GM19023 (cell line): ENCODE data around the gene DPYD.

Experiments used
- ATAC-seq: cut with Tn5 transposase; IDR thresholded peaks from one replicate; pipeline ENCODE4 v1.9.1; 2021; ENCODE audit warnings: mild to moderate bottlenecking, moderate library complexity; ENCODE audit not compliant: unreplicated experiment

DPYD gene

GRCh38 chr1:97112442-97112841, 808.4 kb downstream of the DPYD start:
- ATAC-seq: no peak

- ATAC-seq: no peak
These were observed 812.7 kb downstream of the DPYD start for GRCh38 chr1:97108179-97108578.

- no peak for ATAC-seq
These were observed 815.3 kb downstream of the DPYD start for GRCh38 chr1:97105531-97105930.

GRCh38 chr1:97101509-97101908, 819.3 kb downstream of the DPYD start:
- ATAC-seq: no peak

GRCh38 chr1:97097404-97097925, 823.4 kb downstream of the DPYD start:
- no peak for ATAC-seq

GRCh38 chr1:97095764-97096163, 825.1 kb downstream of the DPYD start:
- no peak for ATAC-seq

GRCh38 chr1:97094247-97094972, 826.4 kb downstream of the DPYD start:
- no peak for ATAC-seq

- no peak for ATAC-seq
These were observed 827.1 kb downstream of the DPYD start for GRCh38 chr1:97093741-97094140.

GRCh38 chr1:97092824-97093223, 828.0 kb downstream of the DPYD start:
- ATAC-seq: no peak

GRCh38 chr1:97091679-97092078, 829.2 kb downstream of the DPYD start:
- no peak for ATAC-seq

- ATAC-seq: no peak
These were observed 829.6 kb downstream of the DPYD start for GRCh38 chr1:97091263-97091662.

- ATAC-seq: no peak
These were observed 830.1 kb downstream of the DPYD start for GRCh38 chr1:97090725-97091124.

GRCh38 chr1:97089173-97089572, 831.7 kb downstream of the DPYD start:
- no peak for ATAC-seq

- no peak for ATAC-seq
These were observed 832.4 kb downstream of the DPYD start for GRCh38 chr1:97088391-97088790.

GRCh38 chr1:97084546-97084945, 836.3 kb downstream of the DPYD start:
- no peak for ATAC-seq

- no peak for ATAC-seq
These were observed 838.5 kb downstream of the DPYD start for GRCh38 chr1:97082160-97082848.

GRCh38 chr1:97078872-97079271, 842.0 kb downstream of the DPYD start:
- no peak for ATAC-seq

- ATAC-seq: no peak
These were observed 843.6 kb downstream of the DPYD start for GRCh38 chr1:97077221-97077620.

GRCh38 chr1:97074771-97075170, 846.1 kb downstream of the DPYD start:
- ATAC-seq: no peak

GRCh38 chr1:97073936-97074335, 846.9 kb downstream of the DPYD start:
- ATAC-seq: no peak

GRCh38 chr1:97073169-97073568, 847.7 kb downstream of the DPYD start:
- no peak for ATAC-seq

GRCh38 chr1:97071173-97071572, 849.7 kb downstream of the DPYD start:
- ATAC-seq: no peak
